ENCODE results near the gene CSAD. TPM values are rescaled to one million over a fixed set of nuclear protein-coding genes. Genes with fewer than 3 reads are reported as not detected.
A peak's percentile ranks its signal among the peaks of the same experiment; 100 is the strongest.

The CSAD gene
- total RNA-seq, 1 donor from 2014 or later = 23.8 TPM

DNA sequence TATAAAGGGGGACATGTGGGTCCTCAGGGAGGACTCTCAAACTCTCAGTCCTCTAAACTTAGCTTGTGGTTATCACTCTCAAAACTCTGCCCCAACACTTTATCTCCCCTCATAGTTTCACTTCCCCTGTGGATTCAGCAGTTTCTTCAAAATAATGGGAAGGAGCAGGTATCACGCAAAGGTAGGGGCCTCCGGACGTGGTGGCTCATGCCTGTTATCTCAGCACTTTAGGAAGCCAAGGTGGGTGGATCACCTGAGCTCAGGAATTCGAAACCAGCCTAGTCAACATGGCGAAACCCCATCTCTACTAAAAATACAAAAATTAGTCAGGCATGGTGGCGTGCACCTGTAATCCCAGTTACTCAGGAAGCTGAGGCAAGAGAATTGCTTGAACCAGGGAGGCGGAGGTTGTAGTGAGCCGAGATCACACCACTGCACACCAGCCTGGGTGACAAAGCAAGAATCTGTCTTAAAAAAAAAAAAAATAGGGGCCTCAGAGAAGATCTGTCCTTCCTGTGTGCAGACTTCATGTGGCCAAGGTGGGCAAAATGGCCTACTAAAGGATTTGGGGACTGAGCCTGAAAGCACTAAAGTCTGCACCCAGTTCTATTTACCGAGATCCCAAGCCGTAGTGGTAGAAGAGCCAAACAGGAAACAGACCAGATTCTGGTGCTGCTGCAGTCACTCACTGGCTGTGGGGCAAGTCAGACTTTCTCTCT is 19.9 kb upstream of the CSAD start:
- H3K27ac Mint-ChIP-seq (ENCODE audit: unreplicated experiment) = no peak overlapping the region
- H3K4me3 Mint-ChIP-seq (ENCODE audit: unreplicated experiment) = no peak overlapping the region
- no peaks in the 10 kb centered on the region for H3K36me3 Mint-ChIP-seq (ENCODE audit: low read depth, unreplicated experiment)
- no peak for DNase-seq (ENCODE audit: low spot score)
- TF ChIP-seq, protein P1, sequence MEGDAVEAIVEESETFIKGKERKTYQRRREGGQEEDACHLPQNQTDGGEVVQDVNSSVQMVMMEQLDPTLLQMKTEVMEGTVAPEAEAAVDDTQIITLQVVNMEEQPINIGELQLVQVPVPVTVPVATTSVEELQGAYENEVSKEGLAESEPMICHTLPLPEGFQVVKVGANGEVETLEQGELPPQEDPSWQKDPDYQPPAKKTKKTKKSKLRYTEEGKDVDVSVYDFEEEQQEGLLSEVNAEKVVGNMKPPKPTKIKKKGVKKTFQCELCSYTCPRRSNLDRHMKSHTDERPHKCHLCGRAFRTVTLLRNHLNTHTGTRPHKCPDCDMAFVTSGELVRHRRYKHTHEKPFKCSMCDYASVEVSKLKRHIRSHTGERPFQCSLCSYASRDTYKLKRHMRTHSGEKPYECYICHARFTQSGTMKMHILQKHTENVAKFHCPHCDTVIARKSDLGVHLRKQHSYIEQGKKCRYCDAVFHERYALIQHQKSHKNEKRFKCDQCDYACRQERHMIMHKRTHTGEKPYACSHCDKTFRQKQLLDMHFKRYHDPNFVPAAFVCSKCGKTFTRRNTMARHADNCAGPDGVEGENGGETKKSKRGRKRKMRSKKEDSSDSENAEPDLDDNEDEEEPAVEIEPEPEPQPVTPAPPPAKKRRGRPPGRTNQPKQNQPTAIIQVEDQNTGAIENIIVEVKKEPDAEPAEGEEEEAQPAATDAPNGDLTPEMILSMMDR (IDR thresholded peaks at IDR 0.05; ENCODE audit: unreplicated experiment) = no peak
- peaks cover 13% of the 10 kb centered on the region for H3K4me1 Mint-ChIP-seq (ENCODE audit: unreplicated experiment)
- no peaks in the 10 kb centered on the region for H3K9me3 Mint-ChIP-seq (ENCODE audit: unreplicated experiment)
- H3K27me3 Mint-ChIP-seq (ENCODE audit: unreplicated experiment) = peaks cover 21% of the 10 kb centered on the region

DNA sequence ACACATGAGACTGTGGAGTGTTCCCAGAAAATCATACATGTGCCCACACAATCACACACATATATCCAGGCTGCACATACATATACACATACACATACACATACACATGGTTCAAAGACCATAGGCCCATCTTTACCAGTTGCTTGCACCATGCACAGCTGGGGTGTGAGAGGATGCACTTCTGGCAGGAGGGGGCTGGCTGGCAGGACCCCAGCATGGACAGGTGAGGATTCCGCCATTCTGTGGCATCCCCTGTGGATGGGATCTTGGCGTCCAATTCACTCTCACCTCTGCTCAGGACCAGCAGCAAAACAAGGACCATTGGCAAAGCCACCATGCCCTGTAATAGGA is 19.4 kb upstream of the CSAD start:
- H3K27ac Mint-ChIP-seq (ENCODE audit: unreplicated experiment) = no peak overlapping the region
- no peak for DNase-seq (ENCODE audit: low spot score)
- H3K4me3 Mint-ChIP-seq (ENCODE audit: unreplicated experiment) = peak overlapping the region; percentile 4
- H3K27me3 Mint-ChIP-seq (ENCODE audit: unreplicated experiment) = peaks cover 21% of the 10 kb centered on the region
- no peaks in the 10 kb centered on the region for H3K9me3 Mint-ChIP-seq (ENCODE audit: unreplicated experiment)
- TF ChIP-seq, protein P1 (IDR thresholded peaks at IDR 0.05; ENCODE audit: unreplicated experiment) = no peak
- peaks cover 13% of the 10 kb centered on the region for H3K4me1 Mint-ChIP-seq (ENCODE audit: unreplicated experiment)
- no peaks in the 10 kb centered on the region for H3K36me3 Mint-ChIP-seq (ENCODE audit: low read depth, unreplicated experiment)

- H3K9me3 Mint-ChIP-seq (ENCODE audit: unreplicated experiment) = no peaks in the 10 kb centered on the region
- H3K27ac Mint-ChIP-seq (ENCODE audit: unreplicated experiment) = no peak overlapping the region
- TF ChIP-seq, protein P1 (IDR thresholded peaks at IDR 0.05; ENCODE audit: unreplicated experiment) = no peak
- H3K36me3 Mint-ChIP-seq (ENCODE audit: low read depth, unreplicated experiment) = no peaks in the 10 kb centered on the region
- H3K4me1 Mint-ChIP-seq (ENCODE audit: unreplicated experiment) = peaks cover 13% of the 10 kb centered on the region
- H3K4me3 Mint-ChIP-seq (ENCODE audit: unreplicated experiment) = peak overlapping the region; percentile 4
- H3K27me3 Mint-ChIP-seq (ENCODE audit: unreplicated experiment) = peaks cover 21% of the 10 kb centered on the region
- no peak for DNase-seq (ENCODE audit: low spot score)
Observed at GRCh38 chr12:53199700-53200099, 19.0 kb upstream of the CSAD start.

DNA sequence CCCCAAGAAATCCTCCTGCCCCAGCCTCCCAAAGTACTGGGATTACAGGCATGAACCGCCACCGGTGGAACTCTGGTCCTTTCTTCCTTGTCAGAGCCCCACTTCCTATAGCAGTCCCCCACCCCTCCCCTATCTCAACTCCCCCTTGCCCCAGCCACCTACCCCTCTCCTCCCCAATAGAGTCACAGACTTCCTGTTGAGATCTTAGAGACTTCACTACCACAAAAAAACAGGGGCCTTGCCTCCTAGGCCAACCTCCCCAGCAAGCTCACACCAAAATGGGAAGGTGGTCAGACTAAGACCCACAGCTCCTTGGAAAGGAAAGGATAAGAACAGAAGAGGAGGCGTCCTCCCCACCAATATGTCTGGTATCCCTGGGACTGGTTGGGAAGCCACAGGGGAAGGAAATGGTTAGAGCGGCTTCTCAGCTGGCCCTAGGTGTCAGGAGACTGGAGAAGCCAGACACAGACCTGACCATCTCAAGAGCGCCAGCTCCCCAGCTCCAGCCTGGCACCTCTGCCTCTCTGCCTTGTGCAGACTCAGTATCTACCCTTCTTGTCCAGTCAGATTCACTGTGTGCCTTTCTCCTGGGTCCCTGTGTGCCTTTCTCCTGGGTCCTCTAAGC is 17.9 kb upstream of the CSAD start:
- H3K4me1 Mint-ChIP-seq (ENCODE audit: unreplicated experiment) = peaks cover 13% of the 10 kb centered on the region
- H3K27ac Mint-ChIP-seq (ENCODE audit: unreplicated experiment) = no peak overlapping the region
- no peak overlapping the region for H3K4me3 Mint-ChIP-seq (ENCODE audit: unreplicated experiment)
- TF ChIP-seq, protein P1 (IDR thresholded peaks at IDR 0.05; ENCODE audit: unreplicated experiment) = no peak
- no peaks in the 10 kb centered on the region for H3K9me3 Mint-ChIP-seq (ENCODE audit: unreplicated experiment)
- DNase-seq (ENCODE audit: low spot score) = no peak
- H3K36me3 Mint-ChIP-seq (ENCODE audit: low read depth, unreplicated experiment) = no peaks in the 10 kb centered on the region
- H3K27me3 Mint-ChIP-seq (ENCODE audit: unreplicated experiment) = peaks cover 21% of the 10 kb centered on the region

DNA sequence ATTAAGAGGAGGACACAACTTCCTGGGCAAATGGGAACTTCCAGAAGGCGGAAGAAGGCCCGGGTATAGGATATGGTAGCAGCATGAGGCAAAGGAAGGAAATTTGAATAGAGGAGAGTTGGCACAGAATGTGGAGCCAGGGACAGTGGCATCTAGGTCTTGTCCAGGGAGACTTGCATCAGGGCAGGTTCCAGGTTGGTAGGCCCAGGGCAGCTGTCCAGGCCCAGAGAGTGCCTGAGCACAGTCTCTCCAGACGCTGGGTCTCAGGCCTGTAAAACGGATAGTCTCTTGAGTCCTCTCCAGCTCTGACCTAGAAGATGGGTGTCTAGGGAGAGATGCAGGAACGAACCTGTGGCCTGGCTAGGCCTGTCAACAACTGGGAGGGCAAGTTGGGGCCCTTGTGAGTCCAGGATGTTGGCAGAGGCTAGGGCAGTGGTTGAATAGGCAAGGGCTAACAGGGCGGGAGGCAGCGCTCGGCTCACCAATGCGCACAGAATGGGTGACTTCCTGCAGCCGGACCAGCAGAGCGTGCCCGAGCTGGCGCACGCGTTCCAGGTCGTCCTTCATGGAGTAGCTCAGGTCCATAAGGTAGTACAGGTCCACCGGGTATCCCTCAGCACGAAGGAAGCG is 16.4 kb upstream of the CSAD start:
- no peak overlapping the region for H3K4me3 Mint-ChIP-seq (ENCODE audit: unreplicated experiment)
- peaks cover 13% of the 10 kb centered on the region for H3K4me1 Mint-ChIP-seq (ENCODE audit: unreplicated experiment)
- H3K9me3 Mint-ChIP-seq (ENCODE audit: unreplicated experiment) = no peaks in the 10 kb centered on the region
- DNase-seq (ENCODE audit: low spot score) = no peak
- TF ChIP-seq, protein P1 (IDR thresholded peaks at IDR 0.05; ENCODE audit: unreplicated experiment) = no peak
- peaks cover 22% of the 10 kb centered on the region for H3K27me3 Mint-ChIP-seq (ENCODE audit: unreplicated experiment)
- no peak overlapping the region for H3K27ac Mint-ChIP-seq (ENCODE audit: unreplicated experiment)
- no peaks in the 10 kb centered on the region for H3K36me3 Mint-ChIP-seq (ENCODE audit: low read depth, unreplicated experiment)
